PC-9 (cell line): ENCODE measurements around the gene RGS11.

Experiments used
- CTCF ChIP-seq: fragments of 200-600 bp; sonication (generic); conservative IDR thresholded peaks from 2 replicates; pipeline ENCODE4 v1.6.1; 2017; ENCODE audit warnings: mixed run types, antibody characterized with exemption, mild to moderate bottlenecking, moderate library complexity
- EZH2 ChIP-seq: fragments of 200-600 bp; sonication (generic); IDR thresholded peaks from 2 replicates; pipeline ENCODE4 v1.8.0; 2017; ENCODE audit warnings: antibody characterized with exemption, low read depth

- no peak for TF ChIP-seq CTCF
- no peak for TF ChIP-seq EZH2
These were observed 14.6 kb downstream of the RGS11 start for GRCh38 chr16:261031-261691.
